Non-pigmented ciliary epithelial cell (primary cell): Measurements from ENCODE around the gene ZNF583.

Source experiments
- DNase-seq: peaks from one replicate; pipeline ENCODE4 v3.0.0-alpha.2; 2010; ENCODE audit warnings: low read depth

Gene ZNF583

DNA sequence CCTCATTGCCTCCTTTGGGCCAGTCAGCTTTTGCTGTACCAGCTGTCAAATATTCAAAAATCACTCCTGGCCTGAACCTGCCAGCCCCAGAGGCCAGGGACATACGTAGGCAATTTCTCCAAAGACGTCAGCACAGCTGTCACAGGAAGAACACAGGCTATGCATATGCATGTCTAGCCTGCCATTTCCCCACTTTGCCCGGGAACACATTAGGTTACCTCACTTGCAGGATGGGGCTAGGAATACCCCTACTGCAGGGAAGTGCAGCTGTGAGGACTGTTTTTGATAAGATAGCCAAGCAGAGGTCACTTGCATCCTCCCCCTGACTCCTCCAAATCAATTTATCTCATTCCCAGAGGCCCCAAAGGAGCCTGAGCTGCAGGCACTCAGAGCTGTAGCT is 70.2 kb downstream of the ZNF583 start:
- DNase-seq: no peak

DNA sequence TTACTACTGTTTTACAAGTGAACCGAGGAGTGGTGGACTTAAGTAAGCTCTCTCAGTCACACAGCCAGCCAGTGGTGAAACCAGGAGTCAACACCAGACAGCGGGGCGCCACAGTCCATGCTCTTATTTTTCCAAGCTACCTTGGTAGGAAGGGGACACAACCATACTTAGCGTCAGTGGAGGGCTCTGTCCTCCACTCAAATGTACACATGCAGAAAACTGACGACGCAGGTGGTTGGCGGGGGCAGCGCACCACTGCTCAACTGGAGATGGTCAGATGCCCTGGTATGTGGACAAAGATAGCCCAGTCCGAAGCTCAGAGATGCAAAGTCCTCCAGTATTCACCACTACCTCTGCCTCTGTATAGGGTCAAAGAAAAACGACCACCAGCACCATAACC is 72.0 kb downstream of the ZNF583 start:
- no peak for DNase-seq
